ENCODE data around the gene PRIMA1. TPM values are rescaled to one million over a fixed set of nuclear protein-coding genes. Genes with fewer than 3 reads are reported as not detected.

PRIMA1 gene
- total and polyA plus RNA-seq, 10 of the 15 experiments (the other 5 are each of a cell fraction or from before 2014, with no cell fraction given), result not detected

- no TSS peak for BruUV-seq (replicated peaks)
- WGBS (ENCODE audit: insufficient coverage, insufficient replicate concordance, low lambda C conversion rate, missing lambda C conversion rate), result 49% methylated on average over 23 of the region's 23 CpGs
- ChIA-PET RAD21 (ENCODE audit: unreplicated experiment) (no interaction called here), SMC1A (ENCODE audit: uncharacterized antibody, unreplicated experiment) (no interaction called here), POLR2A (no interaction called here), CTCF (no interaction called here)
- DNase-seq (ENCODE audit: low read depth, low spot score) (no peak), FAIRE-seq (no peak), ATAC-seq (no peak)
- H3K79me2 ChIP-seq (ENCODE audit: control insufficient read depth, insufficient read depth, low read length), result no peaks in the 10 kb centered on the region
- H3K36me3 ChIP-seq (ENCODE audit: control insufficient read depth in 2 of 2, insufficient read depth in 2 of 2, low read length in 1 of 2), result no peaks in the 10 kb centered on the region
- no peaks in the 10 kb centered on the region for H3K4me1 ChIP-seq (ENCODE audit: control insufficient read depth, insufficient read depth, low read length)
- H3K9ac ChIP-seq (ENCODE audit: control insufficient read depth, insufficient read depth, low read length), result no peak overlapping the region
- no peak overlapping the region for H3K27ac ChIP-seq (ENCODE audit: control insufficient read depth, insufficient read depth)
- in situ Hi-C loops (cut with MboI), result no loop called here
- no peaks in the 10 kb centered on the region; a peak in 1 of 4 replicates for H3K27me3 ChIP-seq (replicated peaks in 1 of 2; ENCODE audit: control insufficient read depth in 2 of 2, insufficient read depth in 2 of 2, low read length in 1 of 2)
- H2AFZ ChIP-seq (ENCODE audit: control insufficient read depth, low read depth, low read length), result no peak overlapping the region
- no peaks in the 10 kb centered on the region for H3K9me3 ChIP-seq (replicated peaks; ENCODE audit: control insufficient read depth, insufficient read depth, low read length)
- TF ChIP-seq, protein P1, sequence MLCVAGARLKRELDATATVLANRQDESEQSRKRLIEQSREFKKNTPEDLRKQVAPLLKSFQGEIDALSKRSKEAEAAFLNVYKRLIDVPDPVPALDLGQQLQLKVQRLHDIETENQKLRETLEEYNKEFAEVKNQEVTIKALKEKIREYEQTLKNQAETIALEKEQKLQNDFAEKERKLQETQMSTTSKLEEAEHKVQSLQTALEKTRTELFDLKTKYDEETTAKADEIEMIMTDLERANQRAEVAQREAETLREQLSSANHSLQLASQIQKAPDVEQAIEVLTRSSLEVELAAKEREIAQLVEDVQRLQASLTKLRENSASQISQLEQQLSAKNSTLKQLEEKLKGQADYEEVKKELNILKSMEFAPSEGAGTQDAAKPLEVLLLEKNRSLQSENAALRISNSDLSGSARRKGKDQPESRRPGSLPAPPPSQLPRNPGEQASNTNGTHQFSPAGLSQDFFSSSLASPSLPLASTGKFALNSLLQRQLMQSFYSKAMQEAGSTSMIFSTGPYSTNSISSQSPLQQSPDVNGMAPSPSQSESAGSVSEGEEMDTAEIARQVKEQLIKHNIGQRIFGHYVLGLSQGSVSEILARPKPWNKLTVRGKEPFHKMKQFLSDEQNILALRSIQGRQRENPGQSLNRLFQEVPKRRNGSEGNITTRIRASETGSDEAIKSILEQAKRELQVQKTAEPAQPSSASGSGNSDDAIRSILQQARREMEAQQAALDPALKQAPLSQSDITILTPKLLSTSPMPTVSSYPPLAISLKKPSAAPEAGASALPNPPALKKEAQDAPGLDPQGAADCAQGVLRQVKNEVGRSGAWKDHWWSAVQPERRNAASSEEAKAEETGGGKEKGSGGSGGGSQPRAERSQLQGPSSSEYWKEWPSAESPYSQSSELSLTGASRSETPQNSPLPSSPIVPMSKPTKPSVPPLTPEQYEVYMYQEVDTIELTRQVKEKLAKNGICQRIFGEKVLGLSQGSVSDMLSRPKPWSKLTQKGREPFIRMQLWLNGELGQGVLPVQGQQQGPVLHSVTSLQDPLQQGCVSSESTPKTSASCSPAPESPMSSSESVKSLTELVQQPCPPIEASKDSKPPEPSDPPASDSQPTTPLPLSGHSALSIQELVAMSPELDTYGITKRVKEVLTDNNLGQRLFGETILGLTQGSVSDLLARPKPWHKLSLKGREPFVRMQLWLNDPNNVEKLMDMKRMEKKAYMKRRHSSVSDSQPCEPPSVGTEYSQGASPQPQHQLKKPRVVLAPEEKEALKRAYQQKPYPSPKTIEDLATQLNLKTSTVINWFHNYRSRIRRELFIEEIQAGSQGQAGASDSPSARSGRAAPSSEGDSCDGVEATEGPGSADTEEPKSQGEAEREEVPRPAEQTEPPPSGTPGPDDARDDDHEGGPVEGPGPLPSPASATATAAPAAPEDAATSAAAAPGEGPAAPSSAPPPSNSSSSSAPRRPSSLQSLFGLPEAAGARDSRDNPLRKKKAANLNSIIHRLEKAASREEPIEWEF (IDR thresholded peaks at IDR 0.05; ENCODE audit: insufficient replicate concordance, low read depth, low read length), result no peak
- TF ChIP-seq TARDBP (IDR thresholded peaks at IDR 0.05; ENCODE audit: borderline replicate concordance), result no peak
- TF ChIP-seq REST (IDR thresholded peaks at IDR 0.05; ENCODE audit: low read depth, low read length), result no peak
- no peak for TF ChIP-seq MEF2B (IDR thresholded peaks at IDR 0.05; ENCODE audit: partially characterized antibody, poor library complexity, severe bottlenecking)
- no peak for TF ChIP-seq CBX5 (IDR thresholded peaks at IDR 0.05; ENCODE audit: low read depth)
- no peak for TF ChIP-seq POLR2AphosphoS5 (IDR thresholded peaks at IDR 0.05; ENCODE audit: low read length)
- TF ChIP-seq HDAC6 (IDR thresholded peaks at IDR 0.05; ENCODE audit: unreplicated experiment), result no peak
- TF ChIP-seq, protein P2, sequence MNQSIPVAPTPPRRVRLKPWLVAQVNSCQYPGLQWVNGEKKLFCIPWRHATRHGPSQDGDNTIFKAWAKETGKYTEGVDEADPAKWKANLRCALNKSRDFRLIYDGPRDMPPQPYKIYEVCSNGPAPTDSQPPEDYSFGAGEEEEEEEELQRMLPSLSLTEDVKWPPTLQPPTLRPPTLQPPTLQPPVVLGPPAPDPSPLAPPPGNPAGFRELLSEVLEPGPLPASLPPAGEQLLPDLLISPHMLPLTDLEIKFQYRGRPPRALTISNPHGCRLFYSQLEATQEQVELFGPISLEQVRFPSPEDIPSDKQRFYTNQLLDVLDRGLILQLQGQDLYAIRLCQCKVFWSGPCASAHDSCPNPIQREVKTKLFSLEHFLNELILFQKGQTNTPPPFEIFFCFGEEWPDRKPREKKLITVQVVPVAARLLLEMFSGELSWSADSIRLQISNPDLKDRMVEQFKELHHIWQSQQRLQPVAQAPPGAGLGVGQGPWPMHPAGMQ (IDR thresholded peaks at IDR 0.05; ENCODE audit: borderline replicate concordance), result no peak
- no peak for TF ChIP-seq SUZ12 (IDR thresholded peaks at IDR 0.05; ENCODE audit: unreplicated experiment)
- no peak for TF ChIP-seq BACH1 (IDR thresholded peaks at IDR 0.05; ENCODE audit: borderline replicate concordance)
- TF ChIP-seq RAD51 (IDR thresholded peaks at IDR 0.05), result no peak
- H3K4me2 ChIP-seq (ENCODE audit: control insufficient read depth, insufficient read depth), result no peak overlapping the region
- H4K20me1 ChIP-seq (ENCODE audit: control insufficient read depth, insufficient read depth), result no peaks in the 10 kb centered on the region
- intact Hi-C loops (cut with micrococcal nuclease; ENCODE audit: unreplicated experiment), result no loop called here
- H3K4me3 ChIP-seq, result no peak overlapping the region
These were observed 61.1 kb downstream of the PRIMA1 start for GRCh38 chr14:93727039-93727740.

Measured in GM12878 (cell line).